Endothelial cell of umbilical vein (primary cell): ENCODE data around the gene KRT84. TPM values are rescaled to one million over a fixed set of nuclear protein-coding genes. Genes with fewer than 3 reads are reported as not detected.

Experiments used
- BruUV-seq: library from RNA; stranded (reverse); fragments of 400-500 nt; replicated peaks from 2 replicates; lab custom pipeline; 2021; lab: Mats Ljungman, UMichigan
- CTCF ChIA-PET: fragments of 300-600, 350-600 bp; sonication (Branson Sonifier 250); formaldehyde crosslinking; loops from one replicate; lab custom pipeline; 2021; ENCODE audit warnings: antibody characterized with exemption, inconsistent platforms; lab: Charles Lee
- POLR2A ChIA-PET: fragments of 300-600, 350-600 bp; sonication (Branson Sonifier 250); formaldehyde crosslinking; loops from one replicate; lab custom pipeline; 2021; ENCODE audit warnings: antibody characterized with exemption, inconsistent platforms; lab: Charles Lee
- DNase-seq: peaks from one replicate; pipeline ENCODE4 v3.0.0-alpha.2; 2011; ENCODE audit warnings: low read depth, low spot score
- FAIRE-seq: peaks from 2 replicates; lab custom pipeline; 2011; peaks lifted over from hg19 to GRCh38; lab: Jason Lieb, UNC
- H2AFZ ChIP-seq: 2 replicates; pipeline ENCODE4 v1.6.0; 2012; ENCODE audit warnings: low read depth, low read length, control low read depth, inconsistent platforms
- H3K27ac ChIP-seq: 2 replicates; pipeline ENCODE4 v1.5.1; 2011; ENCODE audit warnings: low read depth, mild to moderate bottlenecking, control low read depth, low read length, moderate library complexity; ENCODE audit not compliant: insufficient read depth
- H3K27me3 ChIP-seq, 2 experiments: 2 replicates each; pipeline versions ENCODE4 v1.6.0 to v1.6.1; 2011; ENCODE audit warnings: low read length in 2 of 2, mixed read lengths in 1 of 2; ENCODE audit not compliant: control insufficient read depth in 2 of 2, insufficient read depth in 2 of 2
- H3K36me3 ChIP-seq, 2 experiments: 2 replicates in 1 of 2; 3 replicates in 1 of 2; pipeline ENCODE4 v1.5.1; 2011; ENCODE audit warnings: low read length in 2 of 2, mild to moderate bottlenecking in 1 of 2, moderate library complexity in 1 of 2; ENCODE audit not compliant: control insufficient read depth in 2 of 2, insufficient read depth in 2 of 2; ENCODE audit errors: extremely low read depth in 1 of 2
- H3K4me1 ChIP-seq: 3 replicates; pipeline ENCODE4 v1.5.1; 2011; ENCODE audit warnings: mild to moderate bottlenecking, low read length; ENCODE audit not compliant: control insufficient read depth, insufficient read depth; ENCODE audit errors: extremely low read depth
- H3K4me2 ChIP-seq: 2 replicates; pipeline ENCODE4 v1.6.1; 2011; ENCODE audit warnings: low read length, control low read depth, mixed read lengths; ENCODE audit not compliant: insufficient read depth
- H3K4me3 ChIP-seq, 3 experiments: fragments of 200-600 bp in 1 of 3; sonication (generic), shearing (Covaris generic) in 1 of 3; replicated peaks in 1 of 3; 2 replicates each; pipeline ENCODE4 v1.5.1; 2011 to 2016; ENCODE audit warnings: control low read depth in 3 of 3, low read length in 3 of 3, mild to moderate bottlenecking in 2 of 3, inconsistent platforms in 1 of 3, low read depth in 1 of 3, moderate library complexity in 1 of 3; ENCODE audit not compliant: insufficient read depth in 1 of 3
- H3K79me2 ChIP-seq: 2 replicates; pipeline ENCODE4 v1.6.0; 2012; ENCODE audit warnings: low read length, inconsistent platforms; ENCODE audit not compliant: control insufficient read depth, insufficient read depth
- H3K9ac ChIP-seq: replicated peaks from 2 replicates; pipeline ENCODE3; 2011; ENCODE audit warnings: low read length, control low read depth; ENCODE audit not compliant: insufficient read depth; ENCODE audit errors: extremely low read depth
- H3K9me1 ChIP-seq: replicated peaks from 3 replicates; pipeline ENCODE4 v1.6.0; 2011; ENCODE audit warnings: mild to moderate bottlenecking, low read length; ENCODE audit not compliant: control insufficient read depth, insufficient read depth; ENCODE audit errors: extremely low read depth
- H3K9me3 ChIP-seq: replicated peaks from 2 replicates; pipeline ENCODE4 v1.5.1; 2012; ENCODE audit warnings: low read length, inconsistent platforms; ENCODE audit not compliant: control insufficient read depth, insufficient read depth
- H4K20me1 ChIP-seq: replicated peaks from 2 replicates; pipeline ENCODE3; 2011; ENCODE audit warnings: mild to moderate bottlenecking, low read length; ENCODE audit not compliant: control insufficient read depth, insufficient read depth; ENCODE audit errors: extremely low read depth
- EZH2 ChIP-seq: IDR thresholded peaks from 2 replicates; pipeline ENCODE4 v1.6.1; 2012; ENCODE audit warnings: borderline replicate concordance, low read depth, mild to moderate bottlenecking, moderate library complexity, low read length, inconsistent platforms; ENCODE audit not compliant: severe bottlenecking
- FOS ChIP-seq: IDR thresholded peaks from 2 replicates; pipeline ENCODE4 v1.6.1; 2011; ENCODE audit warnings: mild to moderate bottlenecking, low read length, moderate library complexity, borderline replicate concordance; ENCODE audit not compliant: insufficient read depth
- GATA2 ChIP-seq: IDR thresholded peaks from 2 replicates; pipeline ENCODE4 v1.7.0; 2011; ENCODE audit warnings: low read depth, mild to moderate bottlenecking, moderate library complexity, mixed read lengths, low read length; ENCODE audit not compliant: insufficient read length, insufficient read depth
- JUN ChIP-seq: IDR thresholded peaks from 2 replicates; pipeline ENCODE4 v1.6.1; 2011; ENCODE audit warnings: borderline replicate concordance, low read depth; ENCODE audit not compliant: insufficient read length, insufficient read depth
- MAX ChIP-seq: IDR thresholded peaks from 2 replicates; pipeline ENCODE4 v1.6.1; 2011; ENCODE audit not compliant: insufficient read depth, insufficient read length
- MYC ChIP-seq: IDR thresholded peaks from one replicate; pipeline ENCODE4 v1.6.1; 2011; ENCODE audit warnings: mild to moderate bottlenecking, low read depth, low read length
- POLR2A ChIP-seq: IDR thresholded peaks from 2 replicates; pipeline ENCODE4 v1.6.1; 2012; ENCODE audit warnings: low read depth, mild to moderate bottlenecking, control low read depth, low read length
- POLR2AphosphoS5 ChIP-seq: IDR thresholded peaks from 2 replicates; pipeline ENCODE4 v1.6.1; 2012; ENCODE audit warnings: low read depth, mild to moderate bottlenecking, control low read depth, low read length, moderate library complexity; ENCODE audit not compliant: insufficient read depth
- dilution Hi-C: fragments of 300-500 bp; cut with MboI; formaldehyde crosslinking; loops from one replicate; pipeline ENCODE4 v1.15.0; 2019; ENCODE audit warnings: low sequenced_read_pairs; ENCODE audit not compliant: extremely low pct_ligation_motif_present
- intact Hi-C: fragments of 100-400 bp; cut with micrococcal nuclease; formaldehyde crosslinking; loops from one replicate; pipeline ENCODE4 v1.10.0; 2022
- polyA plus RNA-seq, 4 experiments: library from polyadenylated mRNA; depleted of rRNA in 3 of 4; stranded (reverse) in 3 of 4; unstranded in 1 of 4; fragments of >200 nt; gene quantifications; 2 replicates each; pipeline versions ENCODE4 v1.2.1 to v1.2.3, GENCODE V29; 2011 to 2012; ENCODE audit warnings: missing spikeins in 1 of 4
- total RNA-seq: library from RNA; stranded (reverse); gene quantifications from 2 replicates; pipeline ENCODE4 v1.2.3, GENCODE V29; 2021
- TF ChIP-seq, protein P1 (sequence below), 2 donors: IDR thresholded peaks; 1 replicate in 1 of 2; 2 replicates in 1 of 2; pipeline ENCODE4 v1.5.1; 2011; ENCODE audit warnings: low read length in 2 of 2, mild to moderate bottlenecking in 2 of 2, moderate library complexity in 2 of 2, control low read depth in 1 of 2, inconsistent platforms in 1 of 2, low read depth in 1 of 2; ENCODE audit not compliant: insufficient read depth in 1 of 2; ENCODE audit errors: extremely low read depth in 1 of 2

Gene KRT84
- total and polyA plus RNA-seq, 2 donors (not counting 3 experiments of a cell fraction or from before 2014, with no cell fraction given) = not detected

DNA sequence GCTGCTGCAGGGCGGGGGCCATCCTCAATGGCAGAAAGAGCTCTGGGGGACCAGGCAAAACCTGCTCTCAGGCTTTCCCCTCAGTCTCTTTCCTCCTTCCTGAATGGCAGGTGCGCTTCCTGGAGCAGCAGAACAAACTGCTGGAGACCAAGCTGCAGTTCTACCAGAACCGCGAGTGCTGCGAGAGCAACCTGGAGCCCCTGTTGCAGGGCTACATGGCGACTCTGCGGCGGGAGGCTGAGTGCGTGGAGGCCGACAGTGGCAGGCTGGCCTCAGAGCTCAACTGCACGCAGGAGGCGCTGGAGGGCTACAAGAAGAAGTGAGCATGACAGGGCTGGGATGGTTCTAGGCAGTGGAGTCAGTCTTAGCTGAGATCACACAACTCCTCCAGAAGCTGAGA, 41.3 kb downstream of the KRT84 start:
- CTCF ChIA-PET = interaction anchor here (0.8 to 1.2 kb wide), 2 partner anchors 9 to 19 kb away, joined by 3 read pairs; no protein-coding TSS in a partner anchor
- POLR2A ChIA-PET = no interaction called here

More for the DNA sequence above, 41.3 kb downstream of the KRT84 start:
- peaks cover 7 to 10% of the 10 kb centered on the region in 2 experiments for H3K27me3 ChIP-seq
- no peak for TF ChIP-seq MAX
- no peak for TF ChIP-seq FOS
- TF ChIP-seq GATA2 = no peak
- TF ChIP-seq MYC = no peak
- no peak for TF ChIP-seq JUN
- TF ChIP-seq POLR2A = no peak
- TF ChIP-seq, protein P1, sequence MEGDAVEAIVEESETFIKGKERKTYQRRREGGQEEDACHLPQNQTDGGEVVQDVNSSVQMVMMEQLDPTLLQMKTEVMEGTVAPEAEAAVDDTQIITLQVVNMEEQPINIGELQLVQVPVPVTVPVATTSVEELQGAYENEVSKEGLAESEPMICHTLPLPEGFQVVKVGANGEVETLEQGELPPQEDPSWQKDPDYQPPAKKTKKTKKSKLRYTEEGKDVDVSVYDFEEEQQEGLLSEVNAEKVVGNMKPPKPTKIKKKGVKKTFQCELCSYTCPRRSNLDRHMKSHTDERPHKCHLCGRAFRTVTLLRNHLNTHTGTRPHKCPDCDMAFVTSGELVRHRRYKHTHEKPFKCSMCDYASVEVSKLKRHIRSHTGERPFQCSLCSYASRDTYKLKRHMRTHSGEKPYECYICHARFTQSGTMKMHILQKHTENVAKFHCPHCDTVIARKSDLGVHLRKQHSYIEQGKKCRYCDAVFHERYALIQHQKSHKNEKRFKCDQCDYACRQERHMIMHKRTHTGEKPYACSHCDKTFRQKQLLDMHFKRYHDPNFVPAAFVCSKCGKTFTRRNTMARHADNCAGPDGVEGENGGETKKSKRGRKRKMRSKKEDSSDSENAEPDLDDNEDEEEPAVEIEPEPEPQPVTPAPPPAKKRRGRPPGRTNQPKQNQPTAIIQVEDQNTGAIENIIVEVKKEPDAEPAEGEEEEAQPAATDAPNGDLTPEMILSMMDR (IDR thresholded peaks at IDR 0.05; ENCODE audit: extremely low read depth in 1 of 2, insufficient read depth in 1 of 2, low read depth in 1 of 2, low read length in 2 of 2) = no peak
- no peak for TF ChIP-seq EZH2
- TF ChIP-seq POLR2AphosphoS5 = no peak
- no peaks in the 10 kb centered on the region for H3K79me2 ChIP-seq
- no peaks in the 10 kb centered on the region for H4K20me1 ChIP-seq
- dilution Hi-C loops = no loop called here
- no peak overlapping the region for H3K4me3 ChIP-seq
- H3K4me2 ChIP-seq = no peak overlapping the region
- no peak overlapping the region for H3K27ac ChIP-seq
- H3K36me3 ChIP-seq = no peaks in the 10 kb centered on the region
- no peaks in the 10 kb centered on the region for H3K9me3 ChIP-seq
- FAIRE-seq (no peak), DNase-seq (no peak)
- no peak overlapping the region for H2AFZ ChIP-seq
- intact Hi-C loops = no loop called here
- H3K4me1 ChIP-seq = no peaks in the 10 kb centered on the region
- BruUV-seq = no TSS peak
- no peaks in the 10 kb centered on the region for H3K9me1 ChIP-seq
- no peak overlapping the region for H3K9ac ChIP-seq
